GM21367 (cell line): ENCODE measurements around the gene SCN2B.

Source experiments
- ATAC-seq: cut with Tn5 transposase; IDR thresholded peaks from one replicate; pipeline ENCODE4 v1.9.1; 2021; ENCODE audit not compliant: unreplicated experiment

SCN2B gene

DNA sequence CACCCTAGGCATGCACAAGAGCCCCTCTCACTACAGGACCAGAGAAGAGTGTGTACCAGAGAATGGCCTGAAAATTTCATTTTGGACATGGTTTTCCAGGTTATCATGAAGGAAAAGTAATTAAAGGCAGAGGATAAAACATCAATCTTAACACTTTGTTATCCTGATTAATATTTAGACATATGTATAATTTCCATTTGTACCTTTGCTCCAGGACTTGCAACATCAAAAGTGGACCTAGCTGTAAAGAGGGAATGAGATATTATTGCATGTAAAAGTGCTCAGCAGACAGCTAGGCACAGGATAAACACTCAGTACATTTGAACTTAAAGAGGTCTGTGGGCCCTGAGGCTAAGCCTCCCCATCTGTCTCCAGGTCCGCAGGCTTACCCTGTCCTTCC lies 21.8 kb downstream of the SCN2B start:
- ATAC-seq = no peak

DNA sequence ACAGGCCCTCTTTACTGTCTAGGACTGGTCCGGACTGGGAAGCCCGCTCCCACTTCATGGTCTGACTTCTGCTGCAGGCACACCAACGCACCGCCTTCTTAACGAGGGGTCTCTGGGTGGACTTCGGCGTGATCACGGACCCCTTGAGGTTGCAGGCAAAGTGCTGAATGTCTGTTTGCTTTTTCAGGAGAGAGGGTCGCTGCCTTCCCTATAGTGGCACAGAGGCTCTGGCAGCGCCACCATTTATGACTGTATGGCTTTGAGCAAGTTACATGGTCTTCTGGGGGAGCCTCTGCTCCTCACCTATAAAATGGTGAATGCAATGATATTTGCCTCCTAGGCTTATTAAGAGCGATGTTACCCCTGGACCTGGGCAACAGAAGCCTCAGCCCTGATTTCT lies 22.5 kb downstream of the SCN2B start:
- ATAC-seq = no peak

DNA sequence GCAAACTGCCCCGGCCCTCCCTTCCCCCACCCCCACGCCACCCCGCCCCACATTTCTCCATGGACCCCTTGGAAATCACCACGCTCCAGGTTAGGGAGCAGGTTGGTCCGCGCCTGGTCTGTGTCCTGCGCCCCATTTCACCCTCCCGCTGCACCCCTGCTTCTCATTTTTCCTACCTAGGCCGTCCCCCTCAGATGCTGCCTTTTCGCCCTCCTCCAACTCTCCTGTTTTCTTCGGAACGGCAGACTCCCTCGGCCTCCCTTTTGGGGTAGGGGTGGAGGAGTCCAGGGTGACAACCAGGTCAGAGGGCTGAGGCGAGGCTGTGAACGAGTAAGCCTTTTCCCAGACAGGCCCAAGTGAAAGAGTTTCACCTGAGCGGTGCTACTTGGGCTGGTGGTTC lies 22.9 kb downstream of the SCN2B start:
- ATAC-seq = no peak

DNA sequence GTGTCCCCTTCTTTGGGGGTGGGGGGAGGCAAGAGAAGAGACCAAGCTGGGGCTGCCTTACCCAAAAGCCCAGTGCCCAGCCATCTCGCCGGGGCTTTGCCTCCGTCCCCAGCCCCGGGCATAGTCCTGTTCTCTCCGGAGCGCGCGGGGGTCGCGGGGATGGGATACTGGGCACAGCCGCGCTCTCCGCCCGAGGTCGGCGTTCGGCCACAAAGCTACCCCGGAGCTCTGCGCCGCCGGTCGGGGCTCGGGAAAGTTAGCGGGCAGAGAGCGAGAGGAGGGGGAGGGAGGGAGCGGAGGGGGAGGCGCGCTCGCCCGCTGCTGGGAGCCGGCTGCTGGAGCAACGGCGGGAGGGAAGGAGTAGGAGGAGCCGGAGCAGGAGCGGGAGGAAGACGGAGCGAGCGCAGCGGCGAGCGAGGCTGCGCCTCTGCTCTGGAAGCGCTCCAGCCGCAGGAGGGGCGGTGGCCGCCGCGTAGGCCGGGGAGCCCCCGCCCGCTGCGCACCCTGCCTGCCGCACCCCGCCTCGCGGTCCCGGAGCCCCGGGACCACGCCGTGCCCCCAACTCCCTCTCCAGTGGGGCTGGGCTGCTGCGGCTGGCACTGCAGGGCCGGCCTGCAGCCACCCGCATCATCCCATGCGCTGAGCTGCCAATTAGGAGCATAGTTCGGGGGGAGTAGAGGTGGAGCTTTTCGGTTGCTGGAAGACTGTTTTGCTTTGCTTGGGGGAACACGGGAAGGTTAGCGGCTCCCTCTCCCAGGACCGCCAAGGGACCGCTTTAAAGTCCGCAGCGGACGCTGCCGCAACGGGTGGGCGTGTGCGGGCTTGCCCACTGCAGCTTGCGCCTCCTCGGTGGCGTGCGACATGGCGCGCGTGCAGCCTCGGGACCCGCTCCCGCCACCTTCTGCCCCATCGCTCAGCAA lies 23.6 kb downstream of the SCN2B start, which contains the start of gene SCN4B:
Gene SCN4B (minus strand): TSS at position 272 of the 920 bp plus-strand sequence. CDS start 150 bp downstream, at position 122.
- ATAC-seq = no peak

DNA sequence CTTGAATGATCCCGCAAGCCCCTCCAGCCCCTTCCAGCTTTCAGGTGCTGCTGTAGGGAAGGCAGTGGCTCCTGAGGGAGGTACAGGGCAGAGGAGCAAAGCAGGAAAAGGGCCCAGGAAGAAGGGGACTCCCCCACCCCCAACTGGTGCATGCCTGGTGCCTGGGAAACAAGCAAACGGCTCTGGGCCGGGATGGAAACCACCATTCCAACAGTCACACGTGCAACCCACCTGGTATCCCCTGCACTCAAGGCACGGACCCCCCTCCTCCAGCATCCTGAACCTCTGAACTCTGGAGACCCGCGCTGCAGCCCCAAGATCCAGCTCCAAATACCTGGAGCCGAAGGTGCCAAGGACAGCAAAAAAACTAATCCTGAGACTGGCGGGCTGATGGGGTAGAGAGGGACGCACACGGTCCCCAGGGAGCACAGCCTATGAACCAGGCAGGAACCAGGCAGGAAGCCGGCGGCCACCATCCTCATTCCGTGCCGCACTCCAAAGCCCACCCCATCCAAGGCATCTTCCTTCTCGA lies 24.4 kb downstream of the SCN2B start:
- no peak for ATAC-seq

DNA sequence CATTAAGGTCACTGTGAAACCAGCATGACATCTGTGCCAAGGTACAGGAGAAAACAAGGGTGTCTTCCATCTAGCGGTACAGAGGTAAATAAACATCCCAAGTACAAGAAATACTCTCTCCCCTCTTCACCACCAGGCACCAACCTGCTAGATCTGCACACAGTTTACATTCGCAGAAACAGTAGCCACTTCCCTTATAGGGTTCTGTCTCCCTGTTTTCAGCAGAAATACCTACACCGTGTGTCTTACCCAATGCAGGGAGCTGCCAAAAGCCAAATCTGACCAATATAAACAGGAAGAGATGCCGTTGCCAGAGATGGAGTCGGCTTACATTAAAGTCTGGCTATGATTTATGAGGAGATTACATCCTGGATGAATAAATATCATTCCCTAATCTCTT lies 25.0 kb downstream of the SCN2B start:
- no peak for ATAC-seq

DNA sequence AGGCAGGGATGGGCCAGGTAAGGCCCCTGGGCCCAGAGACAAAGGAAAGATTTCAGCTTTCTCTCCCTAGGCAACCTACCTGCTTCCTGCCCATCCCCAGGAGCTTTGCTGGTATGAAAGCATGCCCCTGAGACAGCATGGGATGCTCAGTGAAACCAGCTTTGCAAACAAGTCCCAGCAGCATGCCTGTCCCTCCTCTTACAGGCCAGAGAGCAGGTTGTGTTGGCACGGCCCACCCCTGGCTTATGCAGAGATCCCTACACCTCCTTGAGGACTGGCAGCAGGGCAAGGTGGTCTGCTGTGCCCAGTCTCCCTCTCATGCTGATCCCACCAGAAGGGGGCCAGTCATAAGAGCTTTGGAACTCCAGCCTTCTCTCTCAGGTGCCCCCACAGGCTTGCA lies 26.9 kb downstream of the SCN2B start:
- no peak for ATAC-seq

DNA sequence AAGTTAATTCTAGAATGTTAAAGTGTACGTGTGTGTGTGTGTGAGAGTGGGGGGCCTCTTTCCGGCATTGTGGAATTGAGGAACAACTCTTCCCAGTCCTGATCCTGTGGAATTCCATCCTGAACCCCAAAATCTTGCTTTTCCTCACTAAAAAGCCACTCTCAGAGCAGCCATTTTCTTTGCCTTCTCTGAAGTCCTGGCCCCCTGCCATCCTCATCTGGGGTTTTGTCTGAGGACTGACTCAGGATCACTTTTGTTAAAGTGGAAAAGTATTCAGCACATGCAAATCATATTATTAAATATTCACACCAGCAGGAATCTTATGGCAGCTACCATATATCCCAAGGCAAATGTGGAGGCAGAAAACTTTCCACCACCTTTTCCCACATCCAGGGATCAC lies 27.6 kb downstream of the SCN2B start:
- no peak for ATAC-seq

DNA sequence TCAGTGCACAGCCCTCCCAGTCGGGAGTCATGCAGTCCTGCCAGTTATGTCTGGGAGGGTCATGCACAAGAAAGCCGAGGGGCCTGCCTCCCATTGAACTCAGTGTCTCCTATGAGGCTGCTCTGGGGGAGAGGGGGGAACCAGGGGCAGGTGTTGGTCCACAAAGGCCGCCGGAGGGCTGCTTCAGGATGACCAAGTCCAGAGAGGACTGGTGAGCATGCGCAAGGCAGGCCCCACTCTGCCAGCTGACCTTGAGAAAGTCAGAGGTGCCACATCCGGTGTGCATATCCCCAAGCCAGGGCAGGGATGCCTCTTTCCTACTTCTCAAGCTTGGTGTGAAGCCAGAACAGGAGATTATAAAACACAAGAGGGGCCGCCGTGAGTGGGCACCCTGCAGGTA lies 28.2 kb downstream of the SCN2B start:
- no peak for ATAC-seq

DNA sequence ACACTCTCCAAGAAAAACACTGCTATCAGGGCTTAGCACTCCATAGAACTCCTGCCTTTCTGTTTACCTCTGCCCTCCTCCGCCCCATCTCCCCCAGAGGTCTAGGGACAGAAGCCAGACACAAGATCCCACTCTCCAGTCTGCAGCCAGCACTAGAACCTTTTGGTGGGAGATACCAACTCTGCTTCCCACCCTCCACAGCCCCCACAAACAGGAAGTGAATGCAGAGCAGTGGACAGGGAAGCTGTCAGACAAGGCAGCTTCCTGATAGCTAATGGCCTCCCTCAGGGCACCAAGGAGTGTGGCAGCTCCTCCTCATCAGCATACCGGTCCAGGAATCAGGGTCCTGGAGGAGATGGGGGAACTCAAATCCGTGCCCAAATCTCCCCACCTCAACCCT lies 28.9 kb downstream of the SCN2B start:
- no peak for ATAC-seq

DNA sequence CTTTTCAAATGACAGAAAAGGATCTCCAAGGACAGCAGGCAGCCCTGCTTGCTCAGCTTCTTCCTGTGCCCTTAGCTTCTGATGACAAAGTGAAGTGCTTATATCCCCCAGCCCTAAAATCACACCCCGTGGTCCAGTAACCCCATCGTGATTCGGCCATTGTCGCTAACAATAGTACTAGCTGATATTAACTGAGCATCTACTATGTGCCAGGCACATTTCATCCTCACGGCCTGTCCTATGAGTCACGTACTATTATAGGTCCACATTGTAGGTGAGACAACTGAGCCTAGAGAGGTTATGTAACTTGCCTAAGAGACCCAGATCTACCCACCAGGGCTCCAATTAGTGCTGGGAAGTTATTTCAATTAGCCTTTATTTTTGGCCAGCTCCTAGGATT lies 29.9 kb downstream of the SCN2B start:
- no peak for ATAC-seq

DNA sequence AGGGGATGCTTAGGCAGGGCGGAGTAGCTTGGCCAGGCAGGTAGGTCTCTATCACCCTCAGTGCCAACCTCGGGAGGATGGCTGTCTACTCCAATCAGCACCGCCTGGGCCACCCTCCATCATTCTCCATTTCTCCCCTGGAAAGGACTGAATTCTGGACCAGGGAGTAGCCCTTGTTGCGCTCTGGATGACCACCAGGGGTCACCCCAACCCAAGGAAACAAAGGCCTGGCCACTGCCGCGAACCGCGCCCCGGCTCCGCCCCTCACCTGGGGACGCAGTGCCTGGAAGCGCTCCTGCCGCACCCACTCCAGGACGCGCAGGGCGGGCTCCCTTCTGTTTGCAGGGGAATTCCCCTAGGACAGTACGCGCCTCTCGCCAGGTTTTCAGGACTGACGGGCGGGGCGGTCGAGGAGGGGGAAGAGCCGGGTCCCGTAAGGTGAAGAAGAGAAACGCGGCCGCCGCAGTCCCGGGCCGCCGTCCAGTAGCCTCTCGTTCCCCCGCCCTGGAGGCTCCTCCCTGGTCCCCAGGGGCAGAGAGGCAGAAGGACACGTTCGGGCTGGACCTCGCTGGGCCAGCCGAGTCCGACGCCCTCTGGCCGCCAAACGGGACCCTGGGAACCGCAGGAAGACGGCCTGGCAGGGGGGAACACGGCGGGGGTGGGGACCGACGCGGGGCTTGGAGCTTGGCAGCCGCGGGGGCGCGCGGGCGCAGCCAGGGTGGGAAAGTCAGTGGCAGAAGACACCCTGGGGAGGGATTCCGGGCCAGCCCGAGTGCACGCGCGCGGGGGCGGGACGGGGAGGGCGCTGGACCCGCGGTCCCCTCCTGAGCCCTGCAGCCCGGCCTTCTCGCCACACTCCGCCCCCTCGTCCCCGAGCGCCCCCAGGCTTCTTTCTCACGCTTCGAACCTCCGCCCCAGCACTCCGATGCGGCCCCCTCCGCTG lies 30.9 kb downstream of the SCN2B start:
- ATAC-seq = peak; percentile 72

DNA sequence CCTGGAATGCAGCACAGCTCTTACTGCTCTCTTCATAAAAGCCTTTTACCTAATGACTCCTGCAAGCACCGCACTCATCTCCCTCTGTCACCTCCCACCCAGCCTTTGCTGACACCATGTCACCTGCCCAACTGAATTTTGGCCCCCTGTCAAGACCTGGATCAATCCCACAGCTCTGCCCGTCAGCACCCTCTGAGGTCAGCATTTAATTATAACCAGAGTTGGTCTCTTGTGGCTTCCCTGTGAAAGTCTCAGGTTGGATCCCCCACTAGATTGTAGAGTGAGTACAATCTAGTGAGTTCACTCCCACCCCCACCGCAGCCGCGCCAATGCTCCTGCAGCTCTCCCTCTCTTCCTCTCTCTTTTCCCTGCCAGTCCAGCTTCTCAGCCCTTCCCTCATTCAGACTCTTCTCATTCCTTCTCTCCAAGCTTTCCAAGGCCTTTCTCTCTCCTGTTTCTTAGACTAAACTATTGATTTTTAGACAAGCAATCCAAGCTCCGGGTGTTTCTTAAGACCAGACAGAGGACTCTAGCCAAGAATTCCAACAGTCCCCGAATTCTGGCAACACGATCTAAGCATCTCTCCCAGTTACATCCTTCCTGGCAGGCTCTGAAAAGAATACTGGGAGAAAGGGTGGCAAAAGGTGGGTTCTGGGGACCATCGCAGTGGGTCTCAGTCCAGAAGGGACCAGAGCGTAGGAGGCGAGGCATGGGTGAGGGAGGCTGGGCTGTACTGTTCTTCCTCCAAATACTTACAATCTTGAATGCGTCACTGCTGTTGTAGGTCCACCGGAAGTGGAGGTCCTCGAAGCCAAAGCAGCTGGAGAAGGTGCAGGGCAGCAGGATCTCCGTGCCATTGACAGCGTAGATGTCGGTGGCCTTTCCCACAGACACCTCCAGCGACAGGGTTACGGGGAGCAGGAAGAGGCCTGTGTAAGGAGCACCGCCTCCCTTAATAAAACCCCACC lies 31.9 kb downstream of the SCN2B start:
- ATAC-seq = peak; percentile 18

DNA sequence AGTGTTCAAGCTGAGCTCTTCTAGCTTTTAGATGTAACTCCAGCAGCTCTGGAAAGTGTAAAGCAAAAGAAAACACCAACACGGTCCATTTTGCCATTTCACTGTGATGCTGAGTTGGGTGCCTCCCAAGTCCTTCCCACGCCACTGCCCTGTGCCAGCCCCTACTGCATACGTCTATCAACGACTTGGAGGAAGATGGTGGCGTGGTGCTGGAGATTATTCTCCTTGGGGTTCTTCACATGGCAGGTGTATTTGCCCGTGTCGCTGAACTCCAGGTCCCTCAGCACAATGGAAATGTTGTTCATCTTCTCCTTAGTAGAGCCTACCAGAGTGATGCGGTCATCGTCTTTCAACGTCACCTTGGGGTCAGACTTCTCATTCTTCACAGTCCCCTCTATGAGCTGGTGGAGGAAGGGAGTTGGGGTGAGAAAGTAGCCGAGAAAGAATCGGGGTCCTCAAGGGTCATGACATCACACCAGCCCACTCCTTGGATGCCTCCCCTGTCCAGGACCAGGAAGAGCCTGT lies 32.7 kb downstream of the SCN2B start:
- ATAC-seq = no peak

DNA sequence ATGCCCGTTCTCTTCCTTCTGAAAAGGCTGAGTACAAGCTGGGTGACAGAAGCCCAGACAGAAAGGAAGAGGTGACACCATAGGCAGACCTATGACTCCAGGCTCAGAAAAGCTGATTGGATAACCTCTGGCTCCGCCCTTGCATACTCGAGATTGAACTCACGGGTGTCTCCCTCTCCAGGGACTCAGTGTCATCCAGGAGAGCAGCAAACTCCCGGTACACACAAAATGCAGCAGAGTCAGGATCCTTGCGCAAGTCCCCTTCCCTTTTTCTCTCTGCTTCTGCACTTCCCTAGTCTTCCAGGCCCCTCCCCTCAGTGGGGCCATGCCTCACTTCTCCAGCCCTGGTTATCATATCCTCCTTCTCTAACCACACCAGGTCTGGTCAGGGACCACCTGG lies 33.6 kb downstream of the SCN2B start:
- ATAC-seq = no peak

DNA sequence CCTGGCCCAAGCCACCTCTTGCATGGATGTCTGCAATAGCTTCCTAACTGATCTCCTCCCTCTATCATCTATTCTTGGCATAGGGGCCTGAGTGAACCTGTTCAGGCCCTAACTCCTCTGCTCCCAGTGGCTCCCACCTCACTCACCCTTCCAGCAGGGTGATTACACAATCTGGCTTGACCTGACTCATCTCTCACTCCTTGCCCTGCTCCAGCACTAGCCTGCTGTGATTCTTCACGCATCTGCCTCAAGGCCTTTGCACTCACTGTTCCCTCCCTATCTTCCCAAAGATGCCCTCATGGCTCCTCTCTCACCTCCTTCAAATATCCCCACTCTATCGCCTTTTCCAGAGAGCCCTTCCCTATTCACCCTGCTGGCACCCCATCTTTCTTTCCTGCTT lies 34.4 kb downstream of the SCN2B start:
- no peak for ATAC-seq

DNA sequence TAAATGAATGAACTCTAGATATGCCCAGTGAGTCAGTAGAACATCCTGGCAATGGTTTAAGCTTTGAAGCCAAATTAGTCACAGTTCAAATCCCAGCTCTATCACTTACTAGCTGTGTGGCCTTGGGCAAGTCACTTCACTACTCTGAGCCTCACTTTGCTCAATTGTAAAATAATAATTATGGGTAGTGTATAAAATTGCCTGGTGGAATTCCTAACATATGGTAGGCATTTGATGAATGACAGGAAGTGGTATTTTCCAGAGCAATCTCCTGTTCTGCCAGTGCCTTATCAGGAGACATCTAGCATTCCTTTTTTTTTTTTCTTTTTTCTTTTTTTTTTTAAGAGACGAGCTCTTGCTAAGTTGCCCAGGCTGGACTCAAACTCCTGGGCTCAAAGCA lies 36.9 kb downstream of the SCN2B start:
- ATAC-seq = no peak

DNA sequence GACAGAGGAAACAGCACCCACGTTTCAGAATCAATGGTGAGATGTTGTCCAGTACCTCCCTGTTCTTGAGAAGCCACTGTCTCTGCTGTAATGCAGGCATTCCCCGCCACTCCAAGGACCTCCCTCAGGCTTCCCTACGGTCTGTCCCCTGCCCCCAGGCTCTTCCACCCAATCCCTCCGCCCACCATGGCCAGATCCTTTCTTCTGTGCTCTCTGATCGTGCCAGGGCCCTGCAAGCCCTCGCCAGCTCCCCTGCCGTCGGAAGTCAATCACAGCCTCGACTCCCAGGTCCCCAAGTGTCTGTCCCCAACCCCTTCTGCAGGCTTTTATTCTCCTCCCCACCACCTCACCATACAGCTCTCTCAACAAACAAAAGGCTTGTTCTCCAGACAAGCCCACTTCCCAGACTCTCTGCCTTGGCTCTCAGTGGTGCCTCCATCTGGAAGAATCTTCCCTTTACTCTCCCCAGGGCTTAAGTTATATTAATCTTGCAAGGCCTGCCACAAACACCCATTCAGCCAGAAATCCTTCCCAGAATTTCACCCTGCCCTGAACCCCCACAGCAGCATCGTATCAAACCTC lies 37.5 kb downstream of the SCN2B start:
- no peak for ATAC-seq

DNA sequence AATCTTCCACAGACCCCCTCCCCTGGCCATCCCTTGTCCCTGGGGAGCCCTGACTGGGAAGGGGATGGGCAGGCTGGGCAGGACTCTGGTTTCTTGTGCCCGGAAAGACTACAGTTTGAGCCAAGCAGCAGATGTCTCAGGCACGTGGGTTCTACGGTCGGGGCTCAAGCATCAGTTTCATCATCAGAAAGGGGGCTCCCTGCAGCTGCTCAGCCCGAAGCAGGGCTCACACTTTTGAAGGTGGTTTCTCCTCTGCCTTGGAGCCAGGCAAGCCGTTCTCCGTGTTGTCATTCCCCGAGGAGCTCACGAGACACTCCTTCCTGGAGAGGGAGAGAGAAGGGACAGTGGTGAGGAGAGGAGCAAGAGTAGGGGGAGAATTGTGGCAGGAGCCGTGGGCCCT lies 39.6 kb downstream of the SCN2B start:
- ATAC-seq = no peak

DNA sequence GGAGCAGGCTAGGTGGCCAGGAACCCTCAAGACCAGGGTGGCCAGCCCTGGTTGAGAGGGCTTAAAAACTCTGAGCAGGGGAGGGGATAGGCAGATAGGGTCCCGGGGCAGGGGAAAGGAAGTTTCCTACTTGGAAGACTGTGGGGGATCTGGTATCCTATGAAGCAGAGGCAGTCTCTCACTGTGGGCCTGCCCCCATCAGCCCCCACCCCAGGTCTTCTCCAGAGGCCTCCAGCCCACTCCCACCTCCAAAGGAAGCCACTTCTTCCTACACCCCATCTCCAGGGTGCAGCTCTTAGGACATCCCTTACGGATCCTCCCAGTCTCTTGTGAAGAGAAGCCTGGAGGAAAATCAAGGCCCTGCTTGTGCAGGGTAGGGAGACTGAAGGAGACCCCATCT lies 40.1 kb downstream of the SCN2B start:
- no peak for ATAC-seq
